ENCODE results near the gene CD93.

Gene CD93

DNA sequence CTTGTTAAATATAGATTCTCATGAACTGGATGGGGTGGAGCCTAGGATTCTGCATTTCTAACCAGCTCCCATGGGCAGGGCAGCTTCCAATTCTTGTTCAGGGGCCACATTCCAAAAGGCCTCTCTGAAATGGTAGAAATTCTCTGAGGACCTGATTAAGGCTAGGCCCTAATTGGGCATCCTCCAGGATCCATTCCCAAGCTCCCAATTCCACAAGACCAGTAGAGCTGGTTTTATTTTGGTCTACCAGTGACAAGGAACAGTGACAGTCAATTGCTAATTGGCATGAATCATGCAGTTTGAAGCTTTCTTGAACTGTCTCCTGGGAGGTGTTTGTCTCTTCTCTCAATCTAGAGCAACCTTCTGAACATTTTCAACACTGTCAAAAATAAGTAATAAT lies 39.7 kb downstream of the CD93 start:
- Histone ChIP-seq H3K4me3 (ENCODE audit: low read length in 2 of 2) (peak overlapping the region in 1 of 2 donors; percentile 22), H3K9ac (ENCODE audit: low read length in 2 of 2) (no peak overlapping the region), H3K9me3 (ENCODE audit: control insufficient read depth in 2 of 2, low read length in 2 of 2) (no peaks in the 10 kb centered on the region), H3K36me3 (ENCODE audit: control insufficient read depth in 2 of 2, insufficient read depth in 2 of 2, low read length in 2 of 2) (no peaks in the 10 kb centered on the region), H3K27me3 (ENCODE audit: control insufficient read depth in 1 of 2, insufficient read depth in 2 of 2, low read length in 2 of 2) (peaks cover 32 to 69% of the 10 kb centered on the region in 2 donors), H3K4me1 (ENCODE audit: control insufficient read depth, insufficient read depth, low read length) (peaks cover 39% of the 10 kb centered on the region), H3K27ac (ENCODE audit: low read length) (no peak overlapping the region)

DNA sequence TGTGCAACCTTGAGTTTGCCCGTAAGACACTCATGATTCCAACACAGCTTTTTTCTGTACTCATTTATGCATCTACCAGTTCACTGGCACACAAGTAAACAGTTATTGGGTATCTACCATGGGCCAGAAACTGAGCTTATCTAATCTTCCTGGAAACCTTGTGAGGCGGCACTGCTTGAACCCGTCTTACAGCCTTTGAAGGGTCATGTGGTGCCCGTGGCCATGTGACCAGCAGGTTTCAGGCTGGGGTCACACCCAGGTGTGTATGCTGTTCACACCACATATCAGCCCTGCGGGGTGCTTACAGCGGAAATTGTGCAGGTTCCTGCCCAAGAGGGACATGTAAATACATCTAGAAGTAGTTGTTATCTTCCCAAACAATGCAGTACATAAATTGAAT lies 42.7 kb downstream of the CD93 start:
- Histone ChIP-seq H3K36me3 (ENCODE audit: control insufficient read depth in 2 of 2, insufficient read depth in 2 of 2, low read length in 2 of 2) (no peaks in the 10 kb centered on the region), H3K4me3 (ENCODE audit: low read length in 2 of 2) (no peak overlapping the region), H3K9me3 (ENCODE audit: control insufficient read depth in 2 of 2, low read length in 2 of 2) (no peaks in the 10 kb centered on the region), H3K27me3 (ENCODE audit: control insufficient read depth in 1 of 2, insufficient read depth in 2 of 2, low read length in 2 of 2) (peaks cover 31 to 41% of the 10 kb centered on the region in 2 donors), H3K4me1 (ENCODE audit: control insufficient read depth, insufficient read depth, low read length) (peaks cover 17% of the 10 kb centered on the region), H3K9ac (ENCODE audit: low read length in 2 of 2) (no peak overlapping the region), H3K27ac (ENCODE audit: low read length) (no peak overlapping the region)

- Histone ChIP-seq H3K4me3 (ENCODE audit: low read length in 2 of 2) (no peak overlapping the region), H3K9me3 (ENCODE audit: control insufficient read depth in 2 of 2, low read length in 2 of 2) (no peaks in the 10 kb centered on the region), H3K4me1 (ENCODE audit: control insufficient read depth, insufficient read depth, low read length) (peaks cover 9% of the 10 kb centered on the region)
These were observed 43.9 kb downstream of the CD93 start for GRCh38 chr20:23042270-23042669.

GRCh38 chr20:23039885-23040508 lies 46.1 kb downstream of the CD93 start:
- Histone ChIP-seq H3K27me3 (ENCODE audit: control insufficient read depth in 1 of 2, insufficient read depth in 2 of 2, low read length in 2 of 2) (peaks cover 27 to 29% of the 10 kb centered on the region in 2 donors), H3K4me3 (ENCODE audit: low read length in 2 of 2) (no peak overlapping the region), H3K27ac (ENCODE audit: low read length) (no peak overlapping the region), H3K9me3 (ENCODE audit: control insufficient read depth in 2 of 2, low read length in 2 of 2) (no peaks in the 10 kb centered on the region), H3K36me3 (ENCODE audit: control insufficient read depth in 2 of 2, insufficient read depth in 2 of 2, low read length in 2 of 2) (no peaks in the 10 kb centered on the region), H3K4me1 (ENCODE audit: control insufficient read depth, insufficient read depth, low read length) (peaks cover 7% of the 10 kb centered on the region), H3K9ac (ENCODE audit: low read length in 2 of 2) (no peak overlapping the region)

More at GRCh38 chr20:23042270-23042669, 43.9 kb downstream of the CD93 start:
- Histone ChIP-seq H3K9ac (ENCODE audit: low read length in 2 of 2) (no peak overlapping the region), H3K36me3 (ENCODE audit: control insufficient read depth in 2 of 2, insufficient read depth in 2 of 2, low read length in 2 of 2) (no peaks in the 10 kb centered on the region), H3K27ac (ENCODE audit: low read length) (no peak overlapping the region), H3K27me3 (ENCODE audit: control insufficient read depth in 1 of 2, insufficient read depth in 2 of 2, low read length in 2 of 2) (peaks cover 22 to 30% of the 10 kb centered on the region in 2 donors)

DNA sequence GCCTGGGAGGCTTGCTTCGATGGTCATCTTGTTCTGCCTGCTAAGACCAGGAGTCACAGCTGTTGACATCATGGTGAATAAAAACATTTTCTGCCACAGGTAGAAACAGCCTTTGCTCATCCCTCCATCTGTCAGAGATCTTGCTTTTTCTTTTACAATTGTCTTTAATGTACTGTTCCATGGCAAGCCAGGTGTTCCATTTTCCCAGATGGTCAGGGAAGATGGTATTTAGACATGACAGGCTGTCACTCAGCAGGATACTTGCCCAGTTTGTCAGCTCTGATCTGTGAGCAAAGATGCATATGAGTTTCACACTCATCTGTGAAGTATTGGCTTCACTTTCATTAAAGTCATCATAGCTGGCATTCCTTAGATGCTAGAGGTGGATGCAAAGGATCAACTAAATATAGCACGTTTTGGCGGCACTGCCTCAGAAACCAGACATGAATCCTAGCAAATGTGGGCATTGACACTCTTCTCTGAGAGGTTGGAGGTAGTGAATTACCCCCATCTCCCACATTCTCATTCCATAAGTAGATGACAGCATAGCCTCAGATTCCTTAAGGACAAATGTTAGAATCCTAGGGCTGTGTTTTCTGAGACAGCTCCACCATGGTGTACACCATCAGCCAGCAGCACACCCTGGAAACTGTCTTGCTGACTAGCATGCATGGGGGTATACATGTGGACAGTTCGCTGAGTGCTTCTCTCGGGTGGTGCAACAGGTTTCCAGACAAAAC lies 46.8 kb downstream of the CD93 start:
- Histone ChIP-seq H3K9ac (ENCODE audit: low read length in 2 of 2) (no peak overlapping the region), H3K4me1 (ENCODE audit: control insufficient read depth, insufficient read depth, low read length) (peaks cover 7% of the 10 kb centered on the region), H3K27me3 (ENCODE audit: control insufficient read depth in 1 of 2, insufficient read depth in 2 of 2, low read length in 2 of 2) (peaks cover 24 to 29% of the 10 kb centered on the region in 2 donors), H3K4me3 (ENCODE audit: low read length in 2 of 2) (no peak overlapping the region), H3K36me3 (ENCODE audit: control insufficient read depth in 2 of 2, insufficient read depth in 2 of 2, low read length in 2 of 2) (no peaks in the 10 kb centered on the region), H3K9me3 (ENCODE audit: control insufficient read depth in 2 of 2, low read length in 2 of 2) (no peaks in the 10 kb centered on the region), H3K27ac (ENCODE audit: low read length) (no peak overlapping the region)

DNA sequence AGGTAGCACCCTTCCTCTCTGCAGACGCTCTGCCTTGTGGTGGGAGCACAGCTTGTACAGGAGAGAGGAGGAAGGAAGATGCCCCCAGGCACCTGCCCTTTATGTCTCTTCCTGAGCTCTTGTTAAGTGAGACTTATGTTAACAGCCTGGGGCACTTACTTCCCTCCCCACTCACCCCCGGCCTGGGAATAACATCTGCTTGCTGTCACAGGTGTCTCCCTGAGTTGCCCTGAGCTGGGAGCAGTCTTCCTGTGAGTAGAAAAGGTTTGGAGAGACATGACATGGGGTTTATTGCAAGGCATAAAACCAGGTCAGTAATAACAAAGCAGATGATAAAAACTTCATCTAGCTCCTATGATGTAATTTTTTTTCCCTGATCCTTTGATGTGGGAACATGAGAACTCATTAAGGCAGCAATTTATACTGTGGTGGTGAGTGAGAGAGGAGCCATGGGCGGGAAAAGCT lies 49.1 kb downstream of the CD93 start:
- Histone ChIP-seq H3K27me3 (ENCODE audit: control insufficient read depth in 1 of 2, insufficient read depth in 2 of 2, low read length in 2 of 2) (peaks cover 17 to 22% of the 10 kb centered on the region in 2 donors), H3K36me3 (ENCODE audit: control insufficient read depth in 2 of 2, insufficient read depth in 2 of 2, low read length in 2 of 2) (no peaks in the 10 kb centered on the region), H3K9me3 (ENCODE audit: control insufficient read depth in 2 of 2, low read length in 2 of 2) (no peaks in the 10 kb centered on the region), H3K27ac (ENCODE audit: low read length) (no peak overlapping the region), H3K9ac (ENCODE audit: low read length in 2 of 2) (no peak overlapping the region), H3K4me3 (ENCODE audit: low read length in 2 of 2) (no peak overlapping the region), H3K4me1 (ENCODE audit: control insufficient read depth, insufficient read depth, low read length) (peaks cover 7% of the 10 kb centered on the region)

DNA sequence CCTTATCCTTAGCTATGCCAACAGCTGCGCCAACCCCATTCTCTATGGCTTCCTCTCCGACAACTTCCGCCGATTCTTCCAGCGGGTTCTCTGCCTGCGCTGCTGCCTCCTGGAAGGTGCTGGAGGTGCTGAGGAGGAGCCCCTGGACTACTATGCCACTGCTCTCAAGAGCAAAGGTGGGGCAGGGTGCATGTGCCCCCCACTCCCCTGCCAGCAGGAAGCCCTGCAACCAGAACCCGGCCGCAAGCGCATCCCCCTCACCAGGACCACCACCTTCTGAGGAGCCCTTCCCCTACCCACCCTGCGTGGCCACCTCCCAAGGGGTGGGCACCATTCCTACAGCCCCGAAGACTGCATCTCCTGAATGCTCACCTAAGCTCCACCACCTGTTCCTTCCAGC lies 49.8 kb downstream of the CD93 start:
- Histone ChIP-seq H3K36me3 (ENCODE audit: control insufficient read depth in 2 of 2, insufficient read depth in 2 of 2, low read length in 2 of 2) (no peaks in the 10 kb centered on the region), H3K27ac (ENCODE audit: low read length) (no peak overlapping the region), H3K4me3 (ENCODE audit: low read length in 2 of 2) (no peak overlapping the region), H3K9me3 (ENCODE audit: control insufficient read depth in 2 of 2, low read length in 2 of 2) (no peaks in the 10 kb centered on the region), H3K27me3 (ENCODE audit: control insufficient read depth in 1 of 2, insufficient read depth in 2 of 2, low read length in 2 of 2) (peaks cover 17 to 24% of the 10 kb centered on the region in 2 donors), H3K9ac (ENCODE audit: low read length in 2 of 2) (no peak overlapping the region), H3K4me1 (ENCODE audit: control insufficient read depth, insufficient read depth, low read length) (peaks cover 7% of the 10 kb centered on the region)

GRCh38 chr20:23035731-23036130 lies 50.4 kb downstream of the CD93 start:
- Histone ChIP-seq H3K4me1 (ENCODE audit: control insufficient read depth, insufficient read depth, low read length) (peaks cover 7% of the 10 kb centered on the region), H3K36me3 (ENCODE audit: control insufficient read depth in 2 of 2, insufficient read depth in 2 of 2, low read length in 2 of 2) (no peaks in the 10 kb centered on the region), H3K27ac (ENCODE audit: low read length) (no peak overlapping the region), H3K27me3 (ENCODE audit: control insufficient read depth in 1 of 2, insufficient read depth in 2 of 2, low read length in 2 of 2) (peaks cover 17 to 24% of the 10 kb centered on the region in 2 donors), H3K9ac (ENCODE audit: low read length in 2 of 2) (no peak overlapping the region), H3K9me3 (ENCODE audit: control insufficient read depth in 2 of 2, low read length in 2 of 2) (no peaks in the 10 kb centered on the region), H3K4me3 (ENCODE audit: low read length in 2 of 2) (no peak overlapping the region)

DNA sequence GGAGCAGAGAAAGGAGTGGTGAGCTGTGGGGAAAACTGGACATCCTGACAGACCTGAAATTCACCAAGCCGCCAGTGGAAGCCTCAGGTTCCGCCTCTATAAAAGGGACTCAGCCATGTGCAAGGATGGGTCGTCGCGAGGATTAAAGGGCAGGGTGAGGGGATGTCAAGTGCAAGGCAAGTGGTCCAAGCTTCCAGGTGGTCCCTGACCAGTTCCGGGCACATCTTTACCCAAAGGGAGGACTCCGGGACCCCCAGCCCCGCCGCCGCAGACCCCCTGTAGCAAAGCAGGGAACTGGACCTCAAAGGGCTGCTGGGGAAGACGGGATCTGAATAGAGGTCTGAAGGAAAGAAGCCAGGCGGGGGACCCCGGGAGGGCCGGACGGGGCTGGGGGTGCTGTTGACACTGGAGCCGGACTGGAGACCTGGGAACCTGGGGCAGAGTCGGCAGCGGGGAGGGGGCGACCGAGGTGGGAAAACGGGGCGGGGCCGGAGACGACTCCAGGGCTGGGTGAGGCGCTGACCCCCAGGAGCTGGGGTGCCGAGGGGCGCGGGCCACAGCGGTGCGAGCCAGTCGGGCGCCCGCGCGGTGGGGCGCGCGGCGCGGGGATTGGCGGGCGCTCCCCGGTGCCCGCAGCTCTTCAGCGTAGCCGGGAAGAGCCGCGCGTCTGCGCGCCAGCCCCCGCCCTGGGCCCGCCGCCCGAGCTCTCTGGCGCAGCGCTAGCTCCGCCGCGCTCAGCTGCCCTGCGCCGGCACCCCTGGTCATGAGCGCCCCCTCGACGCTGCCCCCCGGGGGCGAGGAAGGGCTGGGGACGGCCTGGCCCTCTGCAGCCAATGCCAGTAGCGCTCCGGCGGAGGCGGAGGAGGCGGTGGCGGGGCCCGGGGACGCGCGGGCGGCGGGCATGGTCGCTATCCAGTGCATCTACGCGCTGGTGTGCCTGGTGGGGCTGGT lies 51.1 kb downstream of the CD93 start, which contains the start of gene SSTR4:
SSTR4 (plus strand) TSS at position 592 of the 951 bp plus-strand sequence; CDS start at position 764, 172 bp downstream.
- H3K4me3 ChIP-seq (ENCODE audit: low read length in 2 of 2), result peak within 1 kb of the TSS in 1 of 2 donors; percentile 29
- peaks cover 3% of the 10 kb centered on the region for H3K4me1 ChIP-seq (ENCODE audit: control insufficient read depth, insufficient read depth, low read length)
- no peak within 1 kb of the TSS for H3K27ac ChIP-seq (ENCODE audit: low read length)
- H3K9ac ChIP-seq (ENCODE audit: low read length in 2 of 2), result no peak within 1 kb of the TSS
- H3K36me3 ChIP-seq (ENCODE audit: control insufficient read depth in 2 of 2, insufficient read depth in 2 of 2, low read length in 2 of 2), result no peaks in the 10 kb centered on the region
- H3K27me3 ChIP-seq (ENCODE audit: control insufficient read depth in 1 of 2, insufficient read depth in 2 of 2, low read length in 2 of 2), result peaks cover 17 to 24% of the 10 kb centered on the region in 2 donors
- no peaks in the 10 kb centered on the region for H3K9me3 ChIP-seq (ENCODE audit: control insufficient read depth in 2 of 2, low read length in 2 of 2)

- no peaks in the 10 kb centered on the region for H3K4me1 ChIP-seq (ENCODE audit: control insufficient read depth, insufficient read depth, low read length)
- H3K27ac ChIP-seq (ENCODE audit: low read length), result no peak overlapping the region
- no peak overlapping the region for H3K4me3 ChIP-seq (ENCODE audit: low read length in 2 of 2)
- H3K36me3 ChIP-seq (ENCODE audit: control insufficient read depth in 2 of 2, insufficient read depth in 2 of 2, low read length in 2 of 2), result no peaks in the 10 kb centered on the region
- H3K9me3 ChIP-seq (ENCODE audit: control insufficient read depth in 2 of 2, low read length in 2 of 2), result no peaks in the 10 kb centered on the region
- H3K9ac ChIP-seq (ENCODE audit: low read length in 2 of 2), result no peak overlapping the region
- H3K27me3 ChIP-seq (ENCODE audit: control insufficient read depth in 1 of 2, insufficient read depth in 2 of 2, low read length in 2 of 2), result peaks cover 17 to 22% of the 10 kb centered on the region in 2 donors
These were observed 52.2 kb downstream of the CD93 start for GRCh38 chr20:23033918-23034317.

Data from stomach smooth muscle (tissue), 2 donors.